ENCODE measurements around the gene PARD6G. TPM values are rescaled to one million over a fixed set of nuclear protein-coding genes. Genes with fewer than 3 reads are reported as not detected.

Gene PARD6G
- total and polyA plus RNA-seq, 2 of the 13 experiments (the other 11 are each of a cell fraction or from before 2014, with no cell fraction given), result 3.6 to 7.4 TPM

- CTCF ChIA-PET (ENCODE audit: low intra/inter-chr PET ratio, low total read pairs), result no interaction called here
Measured at GRCh38 chr18:80168982-80169381, 78.3 kb downstream of the PARD6G start.

DNA sequence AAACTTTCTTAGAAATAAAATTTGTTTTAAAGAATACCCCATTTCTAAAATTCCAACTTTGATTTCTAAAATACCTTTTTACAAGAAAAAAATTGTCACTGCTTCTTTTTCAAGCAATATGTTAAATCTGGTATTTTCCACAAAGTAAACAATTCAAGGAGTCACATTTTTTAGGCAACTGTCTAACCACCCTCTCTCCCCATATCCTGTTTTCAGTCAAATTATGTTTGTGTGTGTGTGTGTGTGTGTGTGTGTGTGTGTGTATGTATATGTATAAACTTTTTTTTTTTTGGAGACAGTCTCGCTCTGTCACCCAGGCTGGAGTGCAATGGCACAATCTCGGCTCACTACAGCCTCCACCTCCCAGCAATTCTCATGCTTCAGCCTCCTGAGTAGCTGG, 79.0 kb downstream of the PARD6G start:
- H3K79me2 ChIP-seq (ENCODE audit: insufficient read depth, low read length), result no peaks in the 10 kb centered on the region
- H3K9me3 ChIP-seq (ENCODE audit: low read length), result peaks cover 8% of the 10 kb centered on the region
- WGBS (ENCODE audit: low lambda C conversion rate), result 100% methylated on average over 2 of the region's 2 CpGs
- no peaks in the 10 kb centered on the region for H3K36me3 ChIP-seq (replicated peaks in 1 of 2; ENCODE audit: control insufficient read depth in 1 of 2, insufficient read depth in 2 of 2, low read length in 2 of 2)
- no peak overlapping the region for H3K4me2 ChIP-seq (ENCODE audit: low read depth, low read length)
- POLR2A ChIA-PET, result no interaction called here
- no peaks in the 10 kb centered on the region for H3K4me1 ChIP-seq (ENCODE audit: insufficient read depth, low read length)
- H4K20me1 ChIP-seq (ENCODE audit: insufficient read depth, low read length), result no peaks in the 10 kb centered on the region
- intact Hi-C loops (cut with micrococcal nuclease; ENCODE audit: unreplicated experiment), result no loop called here
- no peak overlapping the region for H3K4me3 ChIP-seq (replicated peaks in 1 of 3; ENCODE audit: insufficient read depth in 1 of 3, low read depth in 2 of 3, low read length in 3 of 3)
- in situ Hi-C loops (cut with HindIII; ENCODE audit: extremely low pct_ligation_motif_present, low pct_unique_long_range_greater_than_20kb), result no loop called here
- ATAC-seq (no peak), FAIRE-seq (no peak), DNase-seq (ENCODE audit: low spot score) (no peak)
- H2AFZ ChIP-seq (ENCODE audit: low read length), result no peak overlapping the region
- no peaks in the 10 kb centered on the region for H3K27me3 ChIP-seq (ENCODE audit: control insufficient read depth in 1 of 2, insufficient read depth in 2 of 2, low read length in 2 of 2)
- BruUV-seq (replicated peaks), result no TSS peak
- no peak overlapping the region for H3K27ac ChIP-seq (ENCODE audit: extremely low read length, insufficient read depth, low read length)
- H3K9ac ChIP-seq (ENCODE audit: insufficient read depth, low read depth, low read length), result no peak overlapping the region
- CTCF ChIA-PET (ENCODE audit: low intra/inter-chr PET ratio, low total read pairs), result no interaction called here
- TF ChIP-seq ZBTB1 (CRISPR knock-in tag; IDR thresholded peaks at IDR 0.05; ENCODE audit: borderline replicate concordance), result no peak
- no peak for TF ChIP-seq ZNF333 (CRISPR knock-in tag; IDR thresholded peaks at IDR 0.05; ENCODE audit: borderline replicate concordance)
- TF ChIP-seq KLF15 (CRISPR knock-in tag; IDR thresholded peaks at IDR 0.05; ENCODE audit: borderline replicate concordance), result no peak
- TF ChIP-seq, protein P1, sequence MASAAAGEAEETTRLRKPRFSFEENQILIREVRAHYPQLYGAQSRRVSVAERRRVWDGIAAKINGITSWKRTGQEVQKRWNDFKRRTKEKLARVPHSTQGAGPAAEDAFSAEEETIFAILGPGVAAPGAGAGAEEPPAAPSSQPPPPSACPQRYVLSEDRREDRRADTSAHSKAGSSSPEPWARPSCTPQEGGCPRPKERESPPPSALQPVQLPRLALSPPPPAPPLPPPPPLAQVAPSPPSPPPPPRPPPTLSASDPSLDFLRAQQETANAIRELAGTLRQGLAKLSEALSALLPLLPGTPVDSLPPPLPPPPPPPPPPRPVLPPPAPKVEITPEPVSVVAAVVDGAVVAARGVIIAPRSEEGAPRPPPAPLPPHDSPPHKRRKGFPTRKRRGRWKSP (CRISPR knock-in tag; IDR thresholded peaks at IDR 0.05), result no peak
- no peak for TF ChIP-seq SMAD1 (CRISPR knock-in tag; IDR thresholded peaks at IDR 0.05; ENCODE audit: borderline replicate concordance, low read depth)
- no peak for TF ChIP-seq CSRNP2 (CRISPR knock-in tag; conservative IDR thresholded peaks at IDR 0.05; ENCODE audit: low read depth)
- no peak for TF ChIP-seq HNRNPK (IDR thresholded peaks at IDR 0.05; ENCODE audit: low read depth, low read length, poor library complexity, severe bottlenecking)
- TF ChIP-seq, protein P2, sequence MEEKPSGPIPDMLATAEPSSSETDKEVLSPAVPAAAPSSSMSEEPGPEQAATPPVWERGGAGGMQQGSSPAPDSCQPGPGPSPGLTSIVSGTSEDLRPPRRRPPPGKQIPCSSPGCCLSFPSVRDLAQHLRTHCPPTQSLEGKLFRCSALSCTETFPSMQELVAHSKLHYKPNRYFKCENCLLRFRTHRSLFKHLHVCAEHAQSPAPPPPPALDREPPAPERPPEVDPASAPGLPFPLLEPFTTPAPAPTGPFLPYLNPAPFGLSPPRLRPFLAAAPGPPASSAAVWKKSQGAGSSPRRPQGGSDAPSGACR (CRISPR knock-in tag; IDR thresholded peaks at IDR 0.05), result no peak
- no peak for TF ChIP-seq EED (CRISPR knock-in tag; IDR thresholded peaks at IDR 0.05)

More at GRCh38 chr18:80168982-80169381, 78.3 kb downstream of the PARD6G start:
- no peak for DNase-seq (ENCODE audit: low spot score)
- in situ Hi-C loops (cut with HindIII; ENCODE audit: extremely low pct_ligation_motif_present, low pct_unique_long_range_greater_than_20kb) (no loop called here), intact Hi-C loops (cut with micrococcal nuclease; ENCODE audit: unreplicated experiment) (no loop called here)
- no peak for FAIRE-seq
- Histone ChIP-seq H3K9me3 (ENCODE audit: low read length) (peaks cover 8% of the 10 kb centered on the region), H2AFZ (ENCODE audit: low read length) (no peak overlapping the region), H3K79me2 (ENCODE audit: insufficient read depth, low read length) (no peaks in the 10 kb centered on the region), H3K4me2 (ENCODE audit: low read depth, low read length) (no peak overlapping the region), H4K20me1 (ENCODE audit: insufficient read depth, low read length) (no peaks in the 10 kb centered on the region), H3K4me3 (replicated peaks in 1 of 3; ENCODE audit: insufficient read depth in 1 of 3, low read depth in 2 of 3, low read length in 3 of 3) (no peak overlapping the region), H3K9ac (ENCODE audit: insufficient read depth, low read depth, low read length) (no peak overlapping the region), H3K27ac (ENCODE audit: extremely low read length, insufficient read depth, low read length) (no peak overlapping the region), H3K4me1 (ENCODE audit: insufficient read depth, low read length) (no peaks in the 10 kb centered on the region), H3K27me3 (ENCODE audit: control insufficient read depth in 1 of 2, insufficient read depth in 2 of 2, low read length in 2 of 2) (no peaks in the 10 kb centered on the region), H3K36me3 (replicated peaks in 1 of 2; ENCODE audit: control insufficient read depth in 1 of 2, insufficient read depth in 2 of 2, low read length in 2 of 2) (no peaks in the 10 kb centered on the region)
- no peak for TF ChIP-seq ZNF878 (CRISPR knock-in tag; IDR thresholded peaks at IDR 0.05)
- TF ChIP-seq PHF20 (CRISPR knock-in tag; IDR thresholded peaks at IDR 0.05), result no peak
- no peak for TF ChIP-seq POLR2A (IDR thresholded peaks at IDR 0.05; ENCODE audit: insufficient read depth in 1 of 2, low read depth in 2 of 2, low read length in 2 of 2)
- no peak for TF ChIP-seq KDM1A (CRISPR knock-in tag; IDR thresholded peaks at IDR 0.05)
- TF ChIP-seq, protein P3, sequence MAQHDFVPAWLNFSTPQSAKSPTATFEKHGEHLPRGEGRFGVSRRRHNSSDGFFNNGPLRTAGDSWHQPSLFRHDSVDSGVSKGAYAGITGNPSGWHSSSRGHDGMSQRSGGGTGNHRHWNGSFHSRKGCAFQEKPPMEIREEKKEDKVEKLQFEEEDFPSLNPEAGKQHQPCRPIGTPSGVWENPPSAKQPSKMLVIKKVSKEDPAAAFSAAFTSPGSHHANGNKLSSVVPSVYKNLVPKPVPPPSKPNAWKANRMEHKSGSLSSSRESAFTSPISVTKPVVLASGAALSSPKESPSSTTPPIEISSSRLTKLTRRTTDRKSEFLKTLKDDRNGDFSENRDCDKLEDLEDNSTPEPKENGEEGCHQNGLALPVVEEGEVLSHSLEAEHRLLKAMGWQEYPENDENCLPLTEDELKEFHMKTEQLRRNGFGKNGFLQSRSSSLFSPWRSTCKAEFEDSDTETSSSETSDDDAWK (CRISPR knock-in tag; IDR thresholded peaks at IDR 0.05), result no peak
- TF ChIP-seq ZNF703 (CRISPR knock-in tag; IDR thresholded peaks at IDR 0.05; ENCODE audit: borderline replicate concordance), result no peak
- no peak for TF ChIP-seq CREB1 (IDR thresholded peaks at IDR 0.05)
- TF ChIP-seq CREB1 (CRISPR knock-in tag; IDR thresholded peaks at IDR 0.05), result no peak
- TF ChIP-seq SCMH1 (CRISPR knock-in tag; IDR thresholded peaks at IDR 0.05; ENCODE audit: borderline replicate concordance), result no peak
- no peak for TF ChIP-seq SRSF9 (IDR thresholded peaks at IDR 0.05; ENCODE audit: borderline replicate concordance, insufficient read depth, low read depth, low read length, poor library complexity, severe bottlenecking)
- TF ChIP-seq ZNF558 (CRISPR knock-in tag; IDR thresholded peaks at IDR 0.05; ENCODE audit: borderline replicate concordance), result no peak
- no TSS peak for BruUV-seq (replicated peaks)
- no peak for ATAC-seq
- POLR2A ChIA-PET, result no interaction called here
- 96% methylated on average over 11 of the region's 15 CpGs for WGBS (ENCODE audit: low lambda C conversion rate)

Measured in HepG2 (cell line).